ENCODE data around the gene IFNL4.
"Not testable (repeated sequence)": the region's sequence is repeated elsewhere in the genome, so short reads cannot be mapped to it uniquely, and the experiment has no call there.

GRCh38 chr19:39268085-39268484 lies 19.4 kb upstream of the IFNL4 start, which contains the start of gene IFNL2:
- TF ChIP-seq CTCF (conservative IDR thresholded peaks at IDR 0.05; ENCODE audit: low read depth, low read length); EZH2 (IDR thresholded peaks at IDR 0.05; ENCODE audit: borderline replicate concordance, low read depth, low read length, poor library complexity, severe bottlenecking): not testable (repeated sequence)

Measured in A673 (cell line).